HepG2 (cell line): ENCODE data around the gene TMED3.

Source experiments
- HIVEP1 ChIP-seq: sonication (generic); formaldehyde crosslinking; IDR thresholded peaks from 2 replicates; pipeline ENCODE4 v1.4.0; 2020; ENCODE audit warnings: mild to moderate bottlenecking, missing genetic modification reagents
- MTF2 ChIP-seq: sonication (generic); formaldehyde crosslinking; IDR thresholded peaks from 2 replicates; pipeline ENCODE4 v1.5.0; 2020; ENCODE audit warnings: missing genetic modification reagents, borderline replicate concordance
- POLR2AphosphoS5 ChIP-seq: IDR thresholded peaks from 2 replicates; pipeline ENCODE4 v1.6.1; 2012; ENCODE audit warnings: low read depth, low read length
- RFX5 ChIP-seq: IDR thresholded peaks from 2 replicates; pipeline ENCODE4 v1.6.1; 2011; ENCODE audit warnings: low read depth, low read length, improper control_type of control experiment
- SNRNP70 ChIP-seq: fragments of 200-400 bp; formaldehyde crosslinking; IDR thresholded peaks from 2 replicates; pipeline ENCODE4 v1.6.1; 2017; ENCODE audit warnings: mild to moderate bottlenecking, low read depth, low read length, moderate library complexity
- ZBTB7B ChIP-seq: sonication (generic); formaldehyde crosslinking; IDR thresholded peaks from 2 replicates; pipeline ENCODE4 v1.4.0; 2020; ENCODE audit warnings: missing genetic modification reagents
- TF ChIP-seq, protein P1 (sequence below): sonication (generic); formaldehyde crosslinking; IDR thresholded peaks from 2 replicates; pipeline ENCODE4 v1.8.1; 2023; ENCODE audit warnings: missing genetic modification reagents, inconsistent platforms, borderline replicate concordance

GRCh38 chr15:79296583-79296982 is 14.3 kb upstream of the TMED3 start:
- TF ChIP-seq RFX5 (no peak), MTF2 (CRISPR knock-in tag) (no peak), HIVEP1 (CRISPR knock-in tag) (no peak), SNRNP70 (no peak), POLR2AphosphoS5 (no peak), ZBTB7B (CRISPR knock-in tag) (no peak)
- TF ChIP-seq, protein P1, sequence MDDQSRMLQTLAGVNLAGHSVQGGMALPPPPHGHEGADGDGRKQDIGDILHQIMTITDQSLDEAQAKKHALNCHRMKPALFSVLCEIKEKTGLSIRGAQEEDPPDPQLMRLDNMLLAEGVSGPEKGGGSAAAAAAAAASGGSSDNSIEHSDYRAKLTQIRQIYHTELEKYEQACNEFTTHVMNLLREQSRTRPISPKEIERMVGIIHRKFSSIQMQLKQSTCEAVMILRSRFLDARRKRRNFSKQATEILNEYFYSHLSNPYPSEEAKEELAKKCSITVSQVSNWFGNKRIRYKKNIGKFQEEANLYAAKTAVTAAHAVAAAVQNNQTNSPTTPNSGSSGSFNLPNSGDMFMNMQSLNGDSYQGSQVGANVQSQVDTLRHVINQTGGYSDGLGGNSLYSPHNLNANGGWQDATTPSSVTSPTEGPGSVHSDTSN (CRISPR knock-in tag), result no peak
